SK-N-MC (cell line): ENCODE results near the gene SLC25A1.

Experiments used
- EZH2 ChIP-seq: fragments of 200-600 bp; sonication (generic); IDR thresholded peaks from one replicate; pipeline ENCODE4 v1.6.1; 2017; ENCODE audit warnings: antibody characterized with exemption
- FOXP2 ChIP-seq: optimal IDR thresholded peaks from 2 replicates; pipeline ENCODE3; 2011; ENCODE audit warnings: mild to moderate bottlenecking, moderate library complexity; ENCODE audit not compliant: insufficient read depth; ENCODE audit errors: extremely low read length, control extremely low read depth
- POLR2AphosphoS5 ChIP-seq: IDR thresholded peaks from 2 replicates; pipeline ENCODE4 v1.6.1; 2012; ENCODE audit warnings: mild to moderate bottlenecking, low read depth, low read length, borderline replicate concordance

DNA sequence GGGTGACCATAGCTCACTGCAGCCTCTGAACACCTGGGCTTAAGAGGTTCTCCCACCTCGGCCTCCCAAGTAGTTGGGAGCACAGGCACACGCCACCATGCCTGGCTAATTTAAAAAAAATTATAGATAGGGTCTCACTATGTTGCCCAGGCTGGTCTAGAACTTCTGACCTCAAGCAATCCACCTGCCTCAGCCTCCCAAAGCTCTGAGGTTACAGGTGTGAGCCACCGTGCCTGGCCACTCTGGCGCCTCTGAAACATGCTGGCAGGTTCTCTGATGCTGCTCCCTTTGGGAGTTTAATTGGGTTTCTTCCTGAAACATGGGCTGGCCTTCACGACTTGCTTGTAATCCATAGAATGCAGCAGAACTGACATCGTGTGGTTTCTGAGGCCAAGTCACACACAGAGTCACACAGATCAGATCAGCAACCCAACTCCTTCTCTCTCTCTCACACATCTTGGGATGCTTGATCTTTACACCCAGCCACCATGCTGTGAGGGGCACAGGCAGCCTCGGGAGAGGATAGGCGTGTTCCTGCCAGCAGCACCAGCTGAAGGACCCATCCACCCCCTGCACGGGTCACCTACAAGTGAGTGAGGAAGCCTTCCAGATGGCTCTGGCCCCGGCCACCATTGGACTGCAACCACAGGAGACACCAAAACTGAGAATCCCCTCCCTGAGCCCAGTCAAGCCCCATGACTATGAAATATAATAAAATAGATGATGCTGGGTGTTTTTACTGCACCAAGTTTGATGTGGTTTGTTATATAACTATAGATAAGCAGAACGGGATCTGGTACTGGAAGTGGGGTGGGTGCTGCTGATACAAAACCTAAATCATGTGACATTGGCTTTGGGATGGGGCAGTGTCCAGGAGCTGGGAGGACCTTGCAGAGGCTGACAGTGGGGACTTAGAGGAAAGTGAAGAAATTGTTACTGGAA, 25.3 kb downstream of the SLC25A1 start:
- TF ChIP-seq EZH2, result no peak
- TF ChIP-seq POLR2AphosphoS5, result no peak
- no peak for TF ChIP-seq FOXP2
